ENCODE measurements around the gene NOLC1. TPM values are rescaled to one million over a fixed set of nuclear protein-coding genes. Genes with fewer than 3 reads are reported as not detected.

NOLC1 gene
- total RNA-seq, 1 experiment from 2014 or later, result 165 TPM

GRCh38 chr10:102140218-102140617, 12.0 kb upstream of the NOLC1 start (continued):
- TF ChIP-seq NFATC4 (CRISPR knock-in tag; IDR thresholded peaks at IDR 0.05) (no peak), MYBL2 (CRISPR knock-in tag; IDR thresholded peaks at IDR 0.05) (no peak), MAX (CRISPR knock-in tag; IDR thresholded peaks at IDR 0.05) (no peak), ATF2 (CRISPR knock-in tag; IDR thresholded peaks at IDR 0.05; ENCODE audit: borderline replicate concordance, low read depth) (no peak), PREB (CRISPR knock-in tag; IDR thresholded peaks at IDR 0.05; ENCODE audit: borderline replicate concordance) (no peak), SMAD3 (CRISPR knock-in tag; IDR thresholded peaks at IDR 0.05; ENCODE audit: borderline replicate concordance) (no peak)

GRCh38 chr10:102140913-102141540, 11.2 kb upstream of the NOLC1 start:
- H3K27ac Mint-ChIP-seq, result no peak overlapping the region
- H3K4me3 Mint-ChIP-seq, result no peak overlapping the region
- H3K36me3 Mint-ChIP-seq, result peaks cover 71% of the 10 kb centered on the region
- no peaks in the 10 kb centered on the region for H3K9me3 Mint-ChIP-seq
- ChIA-PET POLR2A (no interaction called here), CTCF (no interaction called here)
- no peaks in the 10 kb centered on the region for H3K27me3 Mint-ChIP-seq (ENCODE audit: low read depth)
- TF ChIP-seq ZNF423 (CRISPR knock-in tag; IDR thresholded peaks at IDR 0.05) (no peak), ERG (CRISPR knock-in tag; IDR thresholded peaks at IDR 0.05) (no peak), NFE2L1 (CRISPR knock-in tag; IDR thresholded peaks at IDR 0.05) (no peak), CREB1 (CRISPR knock-in tag; IDR thresholded peaks at IDR 0.05) (no peak), ZNF121 (CRISPR knock-in tag; IDR thresholded peaks at IDR 0.05) (no peak), TEAD4 (CRISPR knock-in tag; IDR thresholded peaks at IDR 0.05) (no peak), TCF7 (CRISPR knock-in tag; IDR thresholded peaks at IDR 0.05; ENCODE audit: low read depth) (no peak), E2F5 (CRISPR knock-in tag; IDR thresholded peaks at IDR 0.05) (no peak)
- TF ChIP-seq, protein P1, sequence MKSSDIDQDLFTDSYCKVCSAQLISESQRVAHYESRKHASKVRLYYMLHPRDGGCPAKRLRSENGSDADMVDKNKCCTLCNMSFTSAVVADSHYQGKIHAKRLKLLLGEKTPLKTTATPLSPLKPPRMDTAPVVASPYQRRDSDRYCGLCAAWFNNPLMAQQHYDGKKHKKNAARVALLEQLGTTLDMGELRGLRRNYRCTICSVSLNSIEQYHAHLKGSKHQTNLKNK (CRISPR knock-in tag; IDR thresholded peaks at IDR 0.05), result no peak
- ATAC-seq (no peak), DNase-seq (ENCODE audit: low spot score) (no peak)
- H3K4me1 Mint-ChIP-seq, result peaks cover 3% of the 10 kb centered on the region

GRCh38 chr10:102141583-102142107, 10.5 kb upstream of the NOLC1 start:
- POLR2A ChIA-PET, result no interaction called here
- Mint-ChIP-seq H3K4me3 (no peak overlapping the region), H3K27me3 (ENCODE audit: low read depth) (no peaks in the 10 kb centered on the region), H3K9me3 (no peaks in the 10 kb centered on the region), H3K36me3 (peaks cover 78% of the 10 kb centered on the region), H3K27ac (no peak overlapping the region), H3K4me1 (no peaks in the 10 kb centered on the region)
- TF ChIP-seq ESRRA (CRISPR knock-in tag; IDR thresholded peaks at IDR 0.05; ENCODE audit: borderline replicate concordance), result no peak
- CTCF ChIA-PET, result no interaction called here
- no peak for DNase-seq (ENCODE audit: low spot score)
- ATAC-seq, result no peak
